Karpas-422 (cell line): ENCODE measurements around the gene ACAD9. TPM values are rescaled to one million over a fixed set of nuclear protein-coding genes. Genes with fewer than 3 reads are reported as not detected.
"Not testable (repeated sequence)": the region's sequence is repeated elsewhere in the genome, so short reads cannot be mapped to it uniquely, and the experiment has no call there.

Experiments
- DNase-seq: peaks from one replicate; pipeline ENCODE4 v3.0.0-alpha.2; 2015
- H2AFZ ChIP-seq: fragments of 200-600 bp; sonication (generic); 2 replicates; pipeline ENCODE4 v1.6.1; 2014; ENCODE audit warnings: antibody characterized with exemption, low read length, mixed read lengths
- H3K27ac ChIP-seq: fragments of 200-600 bp; sonication (generic); 2 replicates; pipeline ENCODE4 v1.5.1; 2014; ENCODE audit warnings: mild to moderate bottlenecking, low read length, moderate library complexity
- H3K27me3 ChIP-seq: fragments of 200-600 bp; sonication (generic); 2 replicates; pipeline ENCODE4 v1.6.1; 2014; ENCODE audit warnings: low read length, mixed read lengths
- H3K36me3 ChIP-seq: fragments of 200-600 bp; sonication (generic); 2 replicates; pipeline ENCODE4 v1.6.1; 2014; ENCODE audit warnings: low read length, mixed read lengths; ENCODE audit not compliant: insufficient read depth
- H3K4me1 ChIP-seq: fragments of 200-600 bp; sonication (generic); 2 replicates; pipeline ENCODE4 v1.6.1; 2014; ENCODE audit warnings: mild to moderate bottlenecking, low read length, mixed read lengths
- H3K4me2 ChIP-seq: fragments of 200-600 bp; sonication (generic); 2 replicates; pipeline ENCODE4 v1.6.1; 2014; ENCODE audit warnings: low read length, low read depth, mild to moderate bottlenecking; ENCODE audit not compliant: poor library complexity, severe bottlenecking
- H3K4me3 ChIP-seq: fragments of 200-600 bp; sonication (generic); 2 replicates; pipeline ENCODE4 v1.5.1; 2014; ENCODE audit warnings: mild to moderate bottlenecking, antibody characterized with exemption, low read length, mixed read lengths
- H3K79me2 ChIP-seq: fragments of 200-600 bp; sonication (generic); 2 replicates; pipeline ENCODE4 v1.6.1; 2014; ENCODE audit warnings: mild to moderate bottlenecking, low read length, mixed read lengths
- H3K9ac ChIP-seq: fragments of 200-600 bp; sonication (generic); 2 replicates; pipeline ENCODE4 v1.6.0; 2014; ENCODE audit warnings: low read length
- H3K9me2 ChIP-seq: fragments of 200-600 bp; sonication (generic), shearing (Covaris generic); replicated peaks from 2 replicates; pipeline ENCODE4 v1.6.0; 2014; ENCODE audit warnings: mild to moderate bottlenecking, low read length, moderate library complexity; ENCODE audit not compliant: insufficient read depth
- H3K9me3 ChIP-seq: fragments of 300-700, 200-600 bp; sonication (generic); 2 replicates; pipeline ENCODE4 v1.6.1; 2014; ENCODE audit warnings: low read length, mixed read lengths
- H4K20me1 ChIP-seq: fragments of 200-600 bp; sonication (generic); 2 replicates; pipeline ENCODE4 v1.6.1; 2014; ENCODE audit warnings: mild to moderate bottlenecking, antibody characterized with exemption, low read length, low read depth; ENCODE audit not compliant: insufficient read depth
- total RNA-seq: library from RNA; depleted of rRNA; stranded (reverse); fragments of >200 nt; shearing (Covaris generic); gene quantifications from 2 replicates; pipeline ENCODE4 v1.2.3, GENCODE V29; 2014; ENCODE audit warnings: low replicate concordance

The ACAD9 gene
- total RNA-seq, 1 experiment from 2014 or later: 27.5 TPM

DNA sequence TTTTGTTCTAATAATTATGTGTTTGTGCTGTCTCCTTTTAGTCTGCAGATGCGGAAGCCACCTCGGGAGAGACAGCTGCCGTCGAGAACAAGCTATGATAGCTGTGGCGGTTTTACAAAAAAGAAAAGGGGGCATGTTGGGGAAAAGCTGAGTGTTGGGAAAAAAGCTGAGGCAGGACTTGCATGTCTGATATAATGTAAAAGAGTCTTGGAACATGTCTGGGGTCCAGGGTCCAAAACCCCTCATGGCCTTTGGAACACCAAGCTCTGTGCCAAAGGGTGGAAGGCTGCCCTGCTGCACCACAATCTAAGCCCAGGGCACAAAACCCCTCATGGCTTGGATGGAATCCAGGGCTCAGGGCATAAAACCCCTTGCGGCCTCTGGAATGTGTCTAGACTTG lies 44.6 kb downstream of the ACAD9 start:
- not testable (repeated sequence) for H3K4me1 ChIP-seq, DNase-seq, H3K79me2 ChIP-seq, H3K9me2 ChIP-seq, H3K9ac ChIP-seq, H3K27me3 ChIP-seq, H3K36me3 ChIP-seq, H4K20me1 ChIP-seq, H2AFZ ChIP-seq, H3K4me3 ChIP-seq, H3K27ac ChIP-seq, H3K4me2 ChIP-seq
- H3K9me3 ChIP-seq: peaks cover 25% of the 10 kb centered on the region

DNA sequence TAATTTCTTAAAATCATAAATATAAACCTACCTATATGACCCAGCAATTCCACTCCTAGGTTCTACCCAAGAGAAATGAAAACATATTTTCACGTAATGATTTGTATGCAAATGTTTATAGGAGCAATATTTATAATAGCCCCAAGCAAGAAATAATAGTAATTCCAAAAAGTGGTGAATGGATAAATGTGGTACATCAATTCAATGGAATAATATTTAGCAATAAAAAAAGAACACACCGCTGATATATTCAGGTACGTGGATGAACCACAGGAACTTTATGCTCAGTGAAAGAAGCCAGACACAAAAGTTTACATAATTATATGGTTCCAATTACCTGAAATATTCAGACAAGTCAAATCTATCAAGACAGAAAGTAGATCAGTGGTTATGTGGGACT lies 49.9 kb downstream of the ACAD9 start:
- H3K9me2 ChIP-seq: no peaks in the 10 kb centered on the region
- no peaks in the 10 kb centered on the region for H4K20me1 ChIP-seq
- no peaks in the 10 kb centered on the region for H3K36me3 ChIP-seq

DNA sequence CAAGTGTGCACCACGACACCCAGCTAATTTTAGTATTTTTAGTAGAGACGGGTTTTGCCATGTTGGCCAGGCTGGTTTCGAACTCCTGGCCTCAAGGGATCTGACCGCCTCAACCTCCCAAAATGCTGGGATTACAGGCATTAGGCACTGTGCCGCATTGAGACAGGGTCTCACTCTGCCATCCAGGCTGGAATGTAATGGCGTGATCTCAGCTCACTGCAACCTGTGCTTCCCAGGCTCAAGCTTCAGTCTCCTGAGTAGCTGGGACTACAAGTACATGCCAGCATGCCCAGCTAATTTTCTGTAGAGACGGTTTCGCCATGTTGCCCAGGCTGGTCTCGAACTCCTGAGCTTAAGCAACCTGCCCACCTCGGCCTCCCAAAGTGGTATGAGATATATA lies 51.6 kb downstream of the ACAD9 start:
- H3K4me3 ChIP-seq: no peak overlapping the region
- no peak overlapping the region for H3K9ac ChIP-seq
- no peaks in the 10 kb centered on the region for H3K9me2 ChIP-seq
- H3K9me3 ChIP-seq: peaks cover 13% of the 10 kb centered on the region
- no peaks in the 10 kb centered on the region for H3K36me3 ChIP-seq
- no peak overlapping the region for H2AFZ ChIP-seq
- H4K20me1 ChIP-seq: no peaks in the 10 kb centered on the region
- H3K4me1 ChIP-seq: no peaks in the 10 kb centered on the region
- H3K79me2 ChIP-seq: no peaks in the 10 kb centered on the region
- H3K4me2 ChIP-seq: no peak overlapping the region
- no peaks in the 10 kb centered on the region for H3K27me3 ChIP-seq
- no peak overlapping the region for H3K27ac ChIP-seq
- no peak for DNase-seq

More for the DNA sequence above, 49.9 kb downstream of the ACAD9 start:
- no peak for DNase-seq
- Histone ChIP-seq H2AFZ (no peak overlapping the region), H3K79me2 (no peaks in the 10 kb centered on the region), H3K4me3 (no peak overlapping the region), H3K4me2 (no peak overlapping the region), H3K27me3 (no peaks in the 10 kb centered on the region), H3K4me1 (no peaks in the 10 kb centered on the region), H3K9me3 (peaks cover 25% of the 10 kb centered on the region), H3K27ac (no peak overlapping the region), H3K9ac (no peak overlapping the region)

DNA sequence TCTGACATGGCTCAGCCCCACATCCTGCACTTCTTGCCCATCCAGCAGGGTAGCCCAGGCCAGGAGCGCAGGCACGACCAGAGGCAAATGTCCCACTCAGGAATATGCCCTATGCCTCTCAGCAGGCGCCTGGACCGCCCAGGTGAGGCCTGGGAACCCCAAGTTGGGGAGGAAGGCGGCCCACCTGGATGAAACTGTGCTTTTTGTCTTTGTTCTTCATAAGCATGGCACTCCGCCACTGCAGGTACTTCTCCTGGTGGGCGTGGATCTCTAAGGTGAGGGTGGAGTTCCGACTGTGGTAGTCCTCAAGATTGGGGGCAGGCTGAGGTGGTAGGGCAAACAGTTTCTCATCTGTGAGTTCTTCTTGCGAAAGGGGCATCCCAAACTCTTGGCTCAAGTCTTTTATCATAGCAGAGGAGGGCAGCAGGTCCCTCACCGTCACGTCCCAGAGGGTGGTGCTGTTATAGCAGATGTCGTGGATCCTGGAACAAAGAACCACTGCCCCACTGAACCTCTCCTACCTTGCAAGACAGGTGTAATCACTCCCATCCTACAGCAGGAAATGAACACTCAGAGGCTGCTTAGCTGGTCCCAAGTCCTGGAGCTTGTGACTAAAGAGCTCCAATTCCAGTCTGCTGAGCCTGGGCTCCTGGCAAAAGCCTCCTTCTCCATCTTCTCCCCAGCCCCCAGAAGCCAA lies 53.2 kb downstream of the ACAD9 start:
- Histone ChIP-seq H3K9ac (no peak overlapping the region), H3K27ac (no peak overlapping the region), H2AFZ (no peak overlapping the region), H3K79me2 (no peaks in the 10 kb centered on the region), H3K9me3 (peaks cover 10% of the 10 kb centered on the region), H3K4me2 (no peak overlapping the region), H3K4me3 (no peak overlapping the region), H3K4me1 (no peaks in the 10 kb centered on the region), H4K20me1 (no peaks in the 10 kb centered on the region), H3K27me3 (no peaks in the 10 kb centered on the region), H3K36me3 (no peaks in the 10 kb centered on the region), H3K9me2 (no peaks in the 10 kb centered on the region)
- DNase-seq: no peak

DNA sequence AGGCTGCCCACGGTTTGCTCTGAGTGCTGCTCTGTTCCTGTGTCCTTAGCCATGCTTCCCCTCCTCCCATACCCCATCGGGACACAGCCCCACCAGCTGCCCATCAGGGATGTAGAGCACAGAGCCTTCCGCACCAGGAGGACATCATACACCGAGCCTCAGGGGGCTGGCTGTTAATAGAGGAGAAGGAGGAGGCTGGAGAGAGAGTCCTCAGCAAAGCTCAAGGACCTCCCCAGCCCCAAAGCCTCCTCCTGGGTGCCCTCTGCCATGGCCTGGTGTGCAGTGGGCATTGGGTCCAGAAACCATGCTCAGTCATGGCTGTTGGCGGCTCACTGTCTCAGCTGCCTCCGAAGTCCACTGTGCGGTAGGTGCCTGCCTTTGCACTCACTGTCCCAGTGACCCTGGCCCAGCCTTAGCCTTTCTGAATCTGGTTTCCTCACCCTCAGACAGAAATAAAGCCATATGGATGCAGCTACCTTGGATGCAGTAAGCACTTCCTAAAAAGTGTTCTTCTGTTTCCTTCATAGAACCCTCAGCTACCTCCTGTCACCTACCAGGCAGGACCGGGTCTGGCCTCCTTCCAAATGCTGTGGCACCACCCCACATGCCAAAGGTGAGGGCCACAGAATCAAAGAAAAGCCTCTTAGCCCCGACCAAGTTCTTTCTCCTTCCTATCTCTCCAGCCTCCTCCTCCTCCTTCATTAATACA lies 53.9 kb downstream of the ACAD9 start:
- DNase-seq: no peak
- Histone ChIP-seq H2AFZ (no peak overlapping the region), H3K27ac (no peak overlapping the region), H3K36me3 (no peaks in the 10 kb centered on the region), H3K9ac (no peak overlapping the region), H3K9me2 (no peaks in the 10 kb centered on the region), H4K20me1 (no peaks in the 10 kb centered on the region), H3K4me1 (no peaks in the 10 kb centered on the region), H3K4me3 (no peak overlapping the region), H3K79me2 (no peaks in the 10 kb centered on the region), H3K27me3 (no peaks in the 10 kb centered on the region), H3K9me3 (peaks cover 10% of the 10 kb centered on the region), H3K4me2 (no peak overlapping the region)

DNA sequence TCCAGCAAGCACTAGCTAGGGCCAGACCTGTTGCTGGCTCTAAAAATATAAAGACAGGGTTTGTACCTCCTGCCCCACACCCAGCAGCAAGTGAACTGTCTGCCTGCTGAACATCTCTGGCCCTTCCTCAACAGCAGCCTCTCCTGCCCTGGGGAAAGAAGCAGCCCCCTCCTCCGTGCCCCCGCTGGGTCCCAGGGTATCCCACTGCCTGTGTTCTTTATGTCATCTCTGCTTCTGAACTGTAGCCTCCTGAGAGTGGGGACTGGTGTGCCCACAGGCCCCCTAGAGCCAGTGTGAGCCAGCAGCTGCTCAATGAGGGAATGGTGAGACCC lies 54.5 kb downstream of the ACAD9 start:
- Histone ChIP-seq H3K4me1 (no peaks in the 10 kb centered on the region), H3K79me2 (no peaks in the 10 kb centered on the region), H3K4me2 (no peak overlapping the region), H4K20me1 (no peaks in the 10 kb centered on the region), H3K27me3 (no peaks in the 10 kb centered on the region), H2AFZ (no peak overlapping the region), H3K36me3 (no peaks in the 10 kb centered on the region), H3K27ac (no peak overlapping the region), H3K9me2 (no peaks in the 10 kb centered on the region), H3K4me3 (no peak overlapping the region), H3K9ac (no peak overlapping the region), H3K9me3 (peaks cover 8% of the 10 kb centered on the region)
- no peak for DNase-seq

DNA sequence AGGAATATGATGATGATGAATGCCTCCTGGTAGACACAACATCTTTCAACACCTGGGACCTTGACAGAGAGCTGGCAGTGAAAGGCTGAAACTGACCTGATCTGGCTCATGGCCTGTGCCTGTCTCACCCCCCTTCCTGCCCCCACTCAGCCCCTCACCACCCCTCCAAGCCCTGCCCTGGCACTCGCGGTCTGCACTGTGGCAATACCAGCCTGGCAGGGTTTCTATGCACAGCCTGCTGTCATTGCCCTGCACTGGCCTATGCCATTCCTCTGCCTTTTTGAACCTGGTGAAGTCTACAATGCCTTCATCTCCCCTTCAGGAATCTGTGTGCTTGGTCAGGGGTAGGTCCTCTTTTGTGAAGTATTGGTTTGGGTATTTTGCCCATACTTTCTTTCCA lies 56.5 kb downstream of the ACAD9 start:
- no peaks in the 10 kb centered on the region for H3K79me2 ChIP-seq
- no peaks in the 10 kb centered on the region for H3K9me3 ChIP-seq
- no peak overlapping the region for H3K4me3 ChIP-seq
- no peaks in the 10 kb centered on the region for H3K27me3 ChIP-seq
- H3K9me2 ChIP-seq: no peaks in the 10 kb centered on the region
- no peak overlapping the region for H3K4me2 ChIP-seq
- no peaks in the 10 kb centered on the region for H4K20me1 ChIP-seq
- no peak overlapping the region for H2AFZ ChIP-seq
- no peaks in the 10 kb centered on the region for H3K4me1 ChIP-seq
- DNase-seq: no peak
- H3K27ac ChIP-seq: no peak overlapping the region
- no peaks in the 10 kb centered on the region for H3K36me3 ChIP-seq
- no peak overlapping the region for H3K9ac ChIP-seq

DNA sequence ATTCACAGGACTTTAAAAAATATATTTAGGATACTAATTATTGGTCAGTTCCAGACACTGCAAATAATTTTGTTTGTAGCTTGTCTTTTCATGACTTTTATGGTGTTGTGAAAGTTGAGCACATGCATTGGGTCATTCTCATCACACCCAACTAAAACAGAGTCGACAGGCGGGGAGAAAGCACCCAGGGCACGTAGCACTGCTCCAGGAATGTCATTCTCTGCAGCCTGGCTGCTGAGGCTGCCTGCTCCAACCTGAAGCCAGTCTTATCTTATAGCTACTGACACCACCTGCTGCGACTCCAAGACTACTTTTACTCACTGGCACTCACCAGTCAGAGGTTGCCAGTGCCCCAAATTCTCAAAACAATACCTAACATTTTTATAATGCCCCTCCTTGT lies 56.9 kb downstream of the ACAD9 start:
- Histone ChIP-seq H4K20me1 (no peaks in the 10 kb centered on the region), H3K9me2 (no peaks in the 10 kb centered on the region), H3K36me3 (no peaks in the 10 kb centered on the region), H3K9ac (no peak overlapping the region), H3K27me3 (no peaks in the 10 kb centered on the region), H3K4me1 (no peaks in the 10 kb centered on the region), H3K9me3 (no peaks in the 10 kb centered on the region), H3K27ac (no peak overlapping the region), H3K79me2 (no peaks in the 10 kb centered on the region), H3K4me3 (no peak overlapping the region), H2AFZ (no peak overlapping the region), H3K4me2 (no peak overlapping the region)
- no peak for DNase-seq
